ENCODE results near the gene GRAMD4. TPM values are rescaled to one million over a fixed set of nuclear protein-coding genes. Genes with fewer than 3 reads are reported as not detected.

The GRAMD4 gene
- total RNA-seq, 1 experiment from 2014 or later = 23.4 TPM

GRCh38 chr22:46649141-46650077, 29.2 kb downstream of the GRAMD4 start:
- ChIA-PET CTCF (no interaction called here), POLR2A (no interaction called here)
- Histone ChIP-seq H3K27me3 (replicated peaks; ENCODE audit: control insufficient read depth, insufficient read depth, low read length) (no peaks in the 10 kb centered on the region), H3K36me3 (ENCODE audit: control insufficient read depth, insufficient read depth, low read length) (no peaks in the 10 kb centered on the region), H3K4me1 (peaks cover 22% of the 10 kb centered on the region), H3K9me3 (no peaks in the 10 kb centered on the region), H3K4me3 (ENCODE audit: low read depth, low read length) (no peak overlapping the region)
- Mint-ChIP-seq H3K27me3 (ENCODE audit: insufficient read depth, unreplicated experiment) (no peaks in the 10 kb centered on the region), H3K9me3 (ENCODE audit: unreplicated experiment) (peaks cover 11% of the 10 kb centered on the region), H3K4me1 (ENCODE audit: low read depth, unreplicated experiment) (peaks cover 32% of the 10 kb centered on the region), H3K36me3 (ENCODE audit: insufficient read depth, unreplicated experiment) (no peaks in the 10 kb centered on the region), H3K4me3 (ENCODE audit: unreplicated experiment) (no peak overlapping the region), H3K27ac (ENCODE audit: unreplicated experiment) (peak overlapping the region; percentile 71)
- no peak for TF ChIP-seq CTCF (IDR thresholded peaks at IDR 0.05; ENCODE audit: insufficient read depth in 1 of 2, low read depth in 1 of 2, low read length in 1 of 2, severe bottlenecking in 1 of 2, unreplicated experiment in 1 of 2)
- intact Hi-C loops (cut with micrococcal nuclease; ENCODE audit: unreplicated experiment) = no loop called here
- no peak for DNase-seq
- no TSS peak for BruUV-seq (replicated peaks)

DNA sequence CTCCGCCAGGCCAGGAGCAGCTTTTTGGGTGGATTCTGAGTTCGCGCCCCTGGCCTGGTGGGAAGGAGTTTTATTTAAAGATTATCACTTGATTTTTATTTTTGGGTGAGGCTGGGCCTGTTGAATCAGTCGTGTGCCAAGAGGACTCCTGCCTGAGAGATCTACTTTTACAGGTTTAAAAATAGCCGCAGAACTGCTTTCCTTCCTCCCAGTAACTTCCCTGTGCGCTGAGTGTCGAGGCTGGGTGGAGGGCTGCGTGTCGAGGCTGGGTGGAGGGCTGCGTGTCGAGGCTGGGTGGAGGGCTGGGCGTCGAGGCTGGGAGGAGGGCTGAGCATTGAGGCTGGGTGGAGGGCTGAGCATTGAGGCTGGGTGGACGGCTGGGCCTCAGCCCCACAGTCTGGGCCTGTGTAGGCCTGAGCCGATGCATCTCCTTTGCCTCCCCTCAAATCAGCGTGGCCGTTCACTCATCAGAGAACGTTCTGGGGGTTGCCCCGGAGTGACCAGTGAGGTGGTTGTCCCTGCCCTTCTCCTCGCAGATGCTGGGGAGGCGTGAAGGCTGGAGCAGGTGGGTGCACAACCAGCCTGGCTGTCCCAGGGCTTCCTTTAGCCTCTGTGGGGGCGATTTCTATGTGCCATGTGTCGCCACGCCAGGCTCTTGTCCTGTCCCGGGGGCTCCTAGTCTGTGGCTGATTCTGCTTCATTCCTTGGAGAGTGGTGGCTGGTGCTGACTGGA, 30.1 kb downstream of the GRAMD4 start:
- intact Hi-C loops (cut with micrococcal nuclease; ENCODE audit: unreplicated experiment) = no loop called here
- ChIA-PET CTCF (no interaction called here), POLR2A (no interaction called here)
- Histone ChIP-seq H3K27me3 (replicated peaks; ENCODE audit: control insufficient read depth, insufficient read depth, low read length) (no peaks in the 10 kb centered on the region), H3K4me1 (peaks cover 22% of the 10 kb centered on the region), H3K4me3 (ENCODE audit: low read depth, low read length) (no peak overlapping the region), H3K36me3 (ENCODE audit: control insufficient read depth, insufficient read depth, low read length) (no peaks in the 10 kb centered on the region), H3K9me3 (no peaks in the 10 kb centered on the region)
- TF ChIP-seq CTCF (IDR thresholded peaks at IDR 0.05; ENCODE audit: insufficient read depth in 1 of 2, low read depth in 1 of 2, low read length in 1 of 2, severe bottlenecking in 1 of 2, unreplicated experiment in 1 of 2) = no peak
- Mint-ChIP-seq H3K4me1 (ENCODE audit: low read depth, unreplicated experiment) (peaks cover 32% of the 10 kb centered on the region), H3K9me3 (ENCODE audit: unreplicated experiment) (peaks cover 11% of the 10 kb centered on the region), H3K36me3 (ENCODE audit: insufficient read depth, unreplicated experiment) (no peaks in the 10 kb centered on the region), H3K27me3 (ENCODE audit: insufficient read depth, unreplicated experiment) (no peaks in the 10 kb centered on the region), H3K27ac (ENCODE audit: unreplicated experiment) (peak overlapping the region; percentile 71), H3K4me3 (ENCODE audit: unreplicated experiment) (no peak overlapping the region)
- no TSS peak for BruUV-seq (replicated peaks)
- no peak for DNase-seq

DNA sequence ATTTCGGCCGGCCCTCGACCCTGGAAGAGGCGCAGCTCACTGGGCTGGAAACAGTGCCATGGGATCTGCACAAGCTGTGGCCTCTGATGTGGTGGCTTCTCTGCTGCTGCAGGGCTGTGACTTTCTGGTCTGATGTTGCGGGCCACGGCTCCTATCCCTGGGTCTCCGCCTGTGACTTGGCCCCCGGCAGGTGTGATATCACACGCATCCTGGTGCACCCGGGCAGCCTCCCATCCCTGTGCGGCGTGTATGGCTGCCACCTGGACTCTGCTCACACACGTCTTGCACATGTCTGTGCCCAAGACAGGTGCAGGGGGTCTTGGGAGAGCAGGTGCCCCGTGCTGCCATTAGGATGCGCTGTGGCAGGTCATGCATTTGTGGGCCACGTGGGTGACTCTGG, 31.1 kb downstream of the GRAMD4 start:
- Histone ChIP-seq H3K4me1 (peaks cover 22% of the 10 kb centered on the region), H3K9me3 (no peaks in the 10 kb centered on the region), H3K27me3 (replicated peaks; ENCODE audit: control insufficient read depth, insufficient read depth, low read length) (no peaks in the 10 kb centered on the region), H3K36me3 (ENCODE audit: control insufficient read depth, insufficient read depth, low read length) (no peaks in the 10 kb centered on the region), H3K4me3 (ENCODE audit: low read depth, low read length) (no peak overlapping the region)
- TF ChIP-seq CTCF (IDR thresholded peaks at IDR 0.05; ENCODE audit: insufficient read depth in 1 of 2, low read depth in 1 of 2, low read length in 1 of 2, severe bottlenecking in 1 of 2, unreplicated experiment in 1 of 2) = no peak
- Mint-ChIP-seq H3K4me3 (ENCODE audit: unreplicated experiment) (no peak overlapping the region), H3K27me3 (ENCODE audit: insufficient read depth, unreplicated experiment) (no peaks in the 10 kb centered on the region), H3K36me3 (ENCODE audit: insufficient read depth, unreplicated experiment) (no peaks in the 10 kb centered on the region), H3K27ac (ENCODE audit: unreplicated experiment) (peak overlapping the region; percentile 22), H3K4me1 (ENCODE audit: low read depth, unreplicated experiment) (peaks cover 32% of the 10 kb centered on the region), H3K9me3 (ENCODE audit: unreplicated experiment) (peaks cover 11% of the 10 kb centered on the region)
- POLR2A ChIA-PET = no interaction called here
- BruUV-seq (replicated peaks) = no TSS peak
- DNase-seq = no peak
- CTCF ChIA-PET = no interaction called here
- intact Hi-C loops (cut with micrococcal nuclease; ENCODE audit: unreplicated experiment) = no loop called here

All from Caco-2 (cell line).